SU-DHL-6 (cell line): ENCODE measurements around the gene LRRC73.

Source experiments
- H2AFZ ChIP-seq: fragments of 200-600 bp; sonication (generic); 2 replicates; pipeline ENCODE4 v1.6.1; 2014; ENCODE audit warnings: low read depth, mild to moderate bottlenecking, moderate library complexity, mixed read lengths, antibody characterized with exemption, low read length; ENCODE audit not compliant: severe bottlenecking
- H3F3A ChIP-seq: fragments of 200-600 bp; shearing (Covaris generic); 2 replicates; pipeline ENCODE4 v1.6.0; 2016; ENCODE audit warnings: antibody characterized with exemption, mild to moderate bottlenecking; ENCODE audit not compliant: insufficient read depth
- H3K27ac ChIP-seq: fragments of 200-600 bp; sonication (generic); 2 replicates; pipeline ENCODE4 v1.5.1; 2016; ENCODE audit warnings: low read depth, mild to moderate bottlenecking, low read length, moderate library complexity, mixed read lengths
- H3K27me3 ChIP-seq: fragments of 200-600 bp; sonication (generic), shearing (Covaris generic); 2 replicates; pipeline ENCODE4 v1.6.0; 2014; ENCODE audit warnings: mild to moderate bottlenecking, low read length
- H3K36me3 ChIP-seq: fragments of 200-600 bp; sonication (generic); 2 replicates; pipeline ENCODE4 v1.6.1; 2014; ENCODE audit warnings: mild to moderate bottlenecking, low read length, mixed read lengths
- H3K4me2 ChIP-seq: fragments of 300-600, 200-600 bp; shearing (Covaris generic), sonication (generic); 2 replicates; pipeline ENCODE4 v1.6.0; 2014; ENCODE audit warnings: low read length, low read depth, mild to moderate bottlenecking; ENCODE audit not compliant: poor library complexity, severe bottlenecking
- H3K4me3 ChIP-seq: fragments of 200-600 bp; sonication (generic); 2 replicates; pipeline ENCODE4 v1.5.1; 2014; ENCODE audit warnings: antibody characterized with exemption, low read length, mild to moderate bottlenecking, mixed read lengths; ENCODE audit not compliant: insufficient read depth, poor library complexity, severe bottlenecking
- H3K79me2 ChIP-seq: fragments of 200-600 bp; sonication (generic); 2 replicates; pipeline ENCODE4 v1.6.1; 2014; ENCODE audit warnings: mild to moderate bottlenecking, low read length, moderate library complexity; ENCODE audit not compliant: insufficient read depth
- H3K9ac ChIP-seq: fragments of 200-600 bp; sonication (generic); 2 replicates; pipeline ENCODE4 v1.7.0; 2014; ENCODE audit warnings: mild to moderate bottlenecking, low read length
- H3K9me2 ChIP-seq: fragments of 200-600 bp; sonication (generic); replicated peaks from 2 replicates; pipeline ENCODE4 v1.6.1; 2014; ENCODE audit warnings: low read length; ENCODE audit not compliant: insufficient read depth
- H3K9me3 ChIP-seq: fragments of 200-600 bp; sonication (generic); 2 replicates; pipeline ENCODE4 v1.6.1; 2014; ENCODE audit warnings: low read length, mixed read lengths; ENCODE audit not compliant: insufficient read depth
- H4K20me1 ChIP-seq: fragments of 200-600 bp; sonication (generic); 2 replicates; pipeline ENCODE4 v1.6.1; 2014; ENCODE audit warnings: low read depth, mild to moderate bottlenecking, antibody characterized with exemption, low read length, moderate library complexity, mixed read lengths
- EZH2phosphoT487 ChIP-seq: fragments of 200-600 bp; sonication (generic), shearing (Covaris generic); conservative IDR thresholded peaks from 2 replicates; pipeline ENCODE4 v1.6.1; 2018; ENCODE audit warnings: mild to moderate bottlenecking, antibody characterized with exemption, low read length, moderate library complexity, mixed read lengths
- TF ChIP-seq, protein P1 (sequence below): fragments of 200-600 bp; sonication (generic); IDR thresholded peaks from one replicate; pipeline ENCODE4 v1.5.1; 2017; ENCODE audit warnings: antibody characterized with exemption, mild to moderate bottlenecking, low read length, moderate library complexity; ENCODE audit not compliant: insufficient read depth, poor library complexity, severe bottlenecking

LRRC73 gene

DNA sequence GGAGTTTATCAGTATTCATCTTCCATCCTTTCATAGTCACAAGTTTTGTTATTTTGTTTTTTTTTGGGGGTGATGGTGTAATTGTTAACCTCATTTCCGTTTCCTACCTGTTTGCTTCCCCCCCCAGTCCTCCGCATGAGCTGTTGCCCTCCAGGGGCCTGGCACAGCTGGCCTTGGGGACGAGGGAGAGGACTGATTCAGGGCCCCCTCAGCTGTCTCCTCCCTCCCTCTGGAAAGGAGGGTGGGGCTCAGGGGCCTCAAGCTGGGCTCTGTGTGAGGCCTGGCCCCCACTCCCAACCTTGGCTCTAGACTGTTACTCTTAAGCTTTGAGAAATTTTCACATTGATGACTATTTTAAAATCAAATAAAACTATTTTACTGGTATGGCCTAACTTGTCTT, 4.0 kb downstream of the LRRC73 start:
- no peak overlapping the region for H2AFZ ChIP-seq

DNA sequence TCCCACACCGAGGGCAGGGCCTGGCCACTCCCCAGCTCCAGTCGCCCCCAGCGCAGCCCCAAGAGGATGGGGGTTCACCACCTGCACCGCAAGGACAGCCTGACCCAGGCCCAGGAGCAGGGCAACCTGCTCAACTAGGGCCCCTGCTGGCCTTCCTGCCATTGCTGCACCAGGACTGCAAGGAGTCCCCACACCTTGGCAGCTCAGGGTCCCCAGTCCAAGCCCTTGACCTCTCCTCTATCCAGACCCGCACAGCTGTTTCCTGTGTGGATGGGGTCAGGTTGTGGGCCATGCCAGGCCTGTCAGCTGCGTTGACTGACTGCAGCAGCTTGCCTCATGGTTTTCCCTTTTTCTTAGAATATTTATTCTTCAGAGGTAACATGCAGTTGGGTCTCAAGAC, 4.4 kb downstream of the LRRC73 start:
- H3K9me2 ChIP-seq, result no peaks in the 10 kb centered on the region
- no peaks in the 10 kb centered on the region for H3K27me3 ChIP-seq
- H3K36me3 ChIP-seq, result no peaks in the 10 kb centered on the region
- H2AFZ ChIP-seq, result no peak overlapping the region
- no peaks in the 10 kb centered on the region; the same call in 1 of the 2 replicates for H4K20me1 ChIP-seq
- TF ChIP-seq EZH2phosphoT487, result no peak
- TF ChIP-seq, protein P1, sequence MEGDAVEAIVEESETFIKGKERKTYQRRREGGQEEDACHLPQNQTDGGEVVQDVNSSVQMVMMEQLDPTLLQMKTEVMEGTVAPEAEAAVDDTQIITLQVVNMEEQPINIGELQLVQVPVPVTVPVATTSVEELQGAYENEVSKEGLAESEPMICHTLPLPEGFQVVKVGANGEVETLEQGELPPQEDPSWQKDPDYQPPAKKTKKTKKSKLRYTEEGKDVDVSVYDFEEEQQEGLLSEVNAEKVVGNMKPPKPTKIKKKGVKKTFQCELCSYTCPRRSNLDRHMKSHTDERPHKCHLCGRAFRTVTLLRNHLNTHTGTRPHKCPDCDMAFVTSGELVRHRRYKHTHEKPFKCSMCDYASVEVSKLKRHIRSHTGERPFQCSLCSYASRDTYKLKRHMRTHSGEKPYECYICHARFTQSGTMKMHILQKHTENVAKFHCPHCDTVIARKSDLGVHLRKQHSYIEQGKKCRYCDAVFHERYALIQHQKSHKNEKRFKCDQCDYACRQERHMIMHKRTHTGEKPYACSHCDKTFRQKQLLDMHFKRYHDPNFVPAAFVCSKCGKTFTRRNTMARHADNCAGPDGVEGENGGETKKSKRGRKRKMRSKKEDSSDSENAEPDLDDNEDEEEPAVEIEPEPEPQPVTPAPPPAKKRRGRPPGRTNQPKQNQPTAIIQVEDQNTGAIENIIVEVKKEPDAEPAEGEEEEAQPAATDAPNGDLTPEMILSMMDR, result no peak
- no peak overlapping the region for H3K4me2 ChIP-seq
- H3K4me3 ChIP-seq, result no peak overlapping the region
- no peak overlapping the region for H3K9ac ChIP-seq
- no peak overlapping the region for H3K27ac ChIP-seq
- no peaks in the 10 kb centered on the region for H3K9me3 ChIP-seq
- H3F3A ChIP-seq, result no peaks in the 10 kb centered on the region
- H3K79me2 ChIP-seq, result no peaks in the 10 kb centered on the region

More for the DNA sequence above, 4.0 kb downstream of the LRRC73 start:
- Histone ChIP-seq H3K9ac (no peak overlapping the region), H4K20me1 (no peaks in the 10 kb centered on the region; the same call in 1 of the 2 replicates), H3K27me3 (no peaks in the 10 kb centered on the region), H3K27ac (no peak overlapping the region), H3K9me2 (no peaks in the 10 kb centered on the region), H3K4me2 (no peak overlapping the region), H3F3A (peaks cover under 1% of the 10 kb centered on the region; the same call in 1 of the 2 replicates), H3K9me3 (no peaks in the 10 kb centered on the region), H3K79me2 (no peaks in the 10 kb centered on the region), H3K4me3 (no peak overlapping the region), H3K36me3 (no peaks in the 10 kb centered on the region)
- TF ChIP-seq, protein P1, result no peak
- TF ChIP-seq EZH2phosphoT487, result no peak

DNA sequence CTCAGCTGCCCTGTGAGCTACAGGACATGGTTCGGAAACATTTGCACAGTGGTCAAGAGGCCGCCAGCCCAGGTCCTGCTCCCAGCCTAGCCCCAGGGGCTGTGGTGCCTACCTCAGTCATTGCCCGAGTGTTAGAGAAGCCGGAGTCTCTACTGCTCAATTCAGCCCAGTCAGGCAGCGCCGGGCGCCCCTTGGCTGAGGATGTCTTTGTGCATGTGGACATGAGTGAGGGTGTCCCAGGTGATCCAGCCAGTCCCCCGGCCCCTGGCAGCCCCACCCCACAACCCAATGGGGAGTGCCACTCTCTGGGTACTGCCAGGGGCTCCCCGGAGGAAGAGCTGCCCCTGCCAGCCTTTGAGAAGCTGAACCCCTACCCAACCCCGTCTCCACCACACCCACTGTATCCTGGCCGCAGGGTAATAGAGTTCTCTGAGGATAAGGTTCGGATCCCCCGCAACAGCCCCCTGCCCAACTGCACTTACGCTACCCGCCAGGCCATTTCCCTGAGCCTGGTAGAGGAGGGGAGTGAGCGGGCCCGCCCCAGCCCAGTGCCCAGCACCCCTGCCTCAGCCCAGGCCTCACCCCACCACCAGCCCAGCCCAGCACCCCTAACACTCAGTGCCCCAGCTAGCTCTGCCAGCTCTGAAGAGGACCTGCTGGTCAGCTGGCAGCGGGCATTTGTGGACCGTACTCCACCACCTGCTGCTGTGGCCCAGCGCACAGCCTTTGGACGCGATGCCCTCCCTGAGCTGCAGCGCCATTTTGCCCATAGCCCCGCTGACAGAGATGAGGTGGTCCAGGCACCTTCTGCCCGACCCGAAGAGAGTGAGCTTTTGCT, 5.2 kb downstream of the LRRC73 start:
- Histone ChIP-seq H3K4me3 (no peak overlapping the region), H3K9me2 (no peaks in the 10 kb centered on the region), H3K79me2 (no peaks in the 10 kb centered on the region), H3K9ac (no peak overlapping the region), H3K27me3 (no peaks in the 10 kb centered on the region), H3F3A (no peaks in the 10 kb centered on the region), H3K27ac (no peak overlapping the region), H3K36me3 (no peaks in the 10 kb centered on the region), H3K9me3 (no peaks in the 10 kb centered on the region), H3K4me2 (no peak overlapping the region), H2AFZ (no peak overlapping the region), H4K20me1 (no peaks in the 10 kb centered on the region; the same call in 1 of the 2 replicates)
- TF ChIP-seq, protein P1, result no peak
- no peak for TF ChIP-seq EZH2phosphoT487
